LHCN-M2 (cell line): ENCODE results near the gene ADPRS. TPM values are rescaled to one million over a fixed set of nuclear protein-coding genes. Genes with fewer than 3 reads are reported as not detected.

Experiments
- DNase-seq: peaks from one replicate; pipeline ENCODE4 v3.0.0-alpha.2; 2012; ENCODE audit warnings: low read depth
- total RNA-seq: library from RNA; depleted of rRNA; stranded (reverse); fragments of >200 nt; gene quantifications from 2 replicates; pipeline ENCODE4 v1.2.3, GENCODE V29; 2014; rRNA removed

Gene ADPRS
- total RNA-seq, 1 experiment from 2014 or later: 41.2 TPM

- no peak for DNase-seq
These were observed 43.3 kb downstream of the ADPRS start for GRCh38 chr1:36132029-36132428.

GRCh38 chr1:36133484-36133883 is 44.8 kb downstream of the ADPRS start:
- peak; percentile 93 for DNase-seq

GRCh38 chr1:36134031-36134430 is 45.3 kb downstream of the ADPRS start:
- no peak for DNase-seq

- DNase-seq: peak; percentile 58
These were observed 46.0 kb downstream of the ADPRS start for GRCh38 chr1:36134505-36135329.

- no peak for DNase-seq
These were observed 46.6 kb downstream of the ADPRS start for GRCh38 chr1:36135330-36135667.

GRCh38 chr1:36135796-36136195 is 47.1 kb downstream of the ADPRS start:
- DNase-seq: no peak

- peak; percentile 78 for DNase-seq
These were observed 47.8 kb downstream of the ADPRS start for GRCh38 chr1:36136535-36136934.

- DNase-seq: peak; percentile 83
These were observed 48.5 kb downstream of the ADPRS start for GRCh38 chr1:36137226-36137625.

- peak; percentile 60 for DNase-seq
These were observed 49.1 kb downstream of the ADPRS start for GRCh38 chr1:36137776-36138175.

- no peak for DNase-seq
These were observed 50.8 kb downstream of the ADPRS start for GRCh38 chr1:36139521-36139920.

GRCh38 chr1:36142121-36142520 is 53.4 kb downstream of the ADPRS start:
- DNase-seq: no peak

GRCh38 chr1:36143424-36143823 is 54.7 kb downstream of the ADPRS start:
- DNase-seq: no peak

Other genes with a start within 250 kb of the ADPRS start
- 10.7 and 16.6 TPM in 2 replicates for gene AGO1, start 205.7 kb upstream of the ADPRS start, total RNA-seq
- gene AGO3, start 157.8 kb upstream of the ADPRS start, total RNA-seq: 13.3 and 16.1 TPM in 2 replicates
- not detected in 2 replicates for gene TEKT2, start 4.8 kb upstream of the ADPRS start, total RNA-seq
- gene COL8A2, start 36.3 kb downstream of the ADPRS start, total RNA-seq: 0.11 and 0.26 TPM in 2 replicates
- 129 and 134 TPM in 2 replicates for gene TRAPPC3, start 60.6 kb downstream of the ADPRS start, total RNA-seq
- 252 and 271 TPM in 2 replicates for gene MAP7D1, start 67.3 kb downstream of the ADPRS start, total RNA-seq
- 71.0 and 87.7 TPM in 2 replicates for gene THRAP3, start 135.6 kb downstream of the ADPRS start, total RNA-seq
- 2.6 and 3.3 TPM in 2 replicates for gene SH3D21, start 217.5 kb downstream of the ADPRS start, total RNA-seq
- gene EVA1B, start 234.8 kb downstream of the ADPRS start, total RNA-seq: 72.8 and 88.1 TPM in 2 replicates